ENCODE results near the gene HOXD8.
A peak's percentile ranks its signal among the peaks of the same experiment; 100 is the strongest.

The HOXD8 gene

GRCh38 chr2:176140513-176141317, 11.2 kb downstream of the HOXD8 start:
- ChIA-PET POLR2A (interaction anchor here (1.0 to 1.8 kb wide), 4 partner anchors 15 to 413 kb away, joined by 3 to 13 read pairs (median 4); partner anchors contain the start of gene HOXD3), CTCF (interaction anchor here (0.6 to 2.9 kb wide), 30 partner anchors 9 to 1008 kb away, joined by 3 to 26 read pairs (median 4); partner anchors contain the start of genes HOXD4 and MTX2)
- TF ChIP-seq SUZ12 (IDR thresholded peaks at IDR 0.05) (no peak), FOXM1 (IDR thresholded peaks at IDR 0.05; ENCODE audit: borderline replicate concordance) (0 out of 2 replicates have a peak, but pooled peaks have one; percentile 5), L3MBTL2 (conservative IDR thresholded peaks at IDR 0.05) (peak; percentile 96)
- DNase-seq (ENCODE audit: extremely low spot score), result peak; percentile 85

DNA sequence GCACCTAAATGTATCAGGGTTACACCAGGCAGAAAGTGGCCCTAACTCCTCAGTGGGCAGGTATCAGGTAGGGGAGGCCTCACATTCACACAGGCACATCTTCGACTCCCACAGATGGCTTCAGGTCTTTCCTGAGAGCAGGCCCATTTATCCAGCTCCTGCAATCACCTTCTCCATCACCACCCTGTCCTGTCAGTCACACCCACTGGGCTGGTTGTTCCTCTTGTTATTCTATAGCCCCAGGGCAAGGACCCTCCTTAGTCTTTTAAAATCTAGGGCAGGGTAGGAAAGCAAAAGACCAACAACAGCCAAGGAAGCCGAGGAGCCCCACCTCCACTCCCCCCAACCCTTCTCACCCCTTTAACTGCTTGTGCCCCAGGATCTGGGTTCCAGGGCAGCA, 12.8 kb downstream of the HOXD8 start:
- ChIA-PET CTCF (no interaction called here), POLR2A (no interaction called here)
- no peak for TF ChIP-seq NFRKB (IDR thresholded peaks at IDR 0.05)
- no peak for TF ChIP-seq SUZ12 (IDR thresholded peaks at IDR 0.05)
- no peak for TF ChIP-seq SP1 (IDR thresholded peaks at IDR 0.05)
- TF ChIP-seq ARNT (IDR thresholded peaks at IDR 0.05), result no peak
- TF ChIP-seq FOXA1 (IDR thresholded peaks at IDR 0.05), result no peak
- TF ChIP-seq L3MBTL2 (conservative IDR thresholded peaks at IDR 0.05), result no peak
- no peak for TF ChIP-seq ELF4 (IDR thresholded peaks at IDR 0.05)
- no peak for TF ChIP-seq FOXM1 (IDR thresholded peaks at IDR 0.05; ENCODE audit: borderline replicate concordance)
- no peak for TF ChIP-seq TARDBP (IDR thresholded peaks at IDR 0.05)
- no peak for TF ChIP-seq ZNF384 (IDR thresholded peaks at IDR 0.05)
- TF ChIP-seq CTBP1 (IDR thresholded peaks at IDR 0.05; ENCODE audit: borderline replicate concordance), result no peak
- no peak for TF ChIP-seq FOXK2 (IDR thresholded peaks at IDR 0.05)
- TF ChIP-seq BHLHE40 (IDR thresholded peaks at IDR 0.05; ENCODE audit: borderline replicate concordance), result no peak
- TF ChIP-seq HDGF (IDR thresholded peaks at IDR 0.05; ENCODE audit: borderline replicate concordance), result no peak
- DNase-seq (ENCODE audit: extremely low spot score), result no peak

GRCh38 chr2:176145085-176145969, 15.8 kb downstream of the HOXD8 start:
- no peak for DNase-seq (ENCODE audit: extremely low spot score)
- TF ChIP-seq FOXA1 (IDR thresholded peaks at IDR 0.05), result no peak
- TF ChIP-seq L3MBTL2 (conservative IDR thresholded peaks at IDR 0.05), result peak; percentile 86
- ChIA-PET POLR2A (interaction anchor here (0.7 to 1.5 kb wide), 4 partner anchors 9 to 310 kb away, joined by 3 to 7 read pairs (median 4); no protein-coding TSS in a partner anchor), CTCF (interaction anchor here (1.0 to 3.0 kb wide), 2 partner anchors 240 to 310 kb away, joined by 3 to 11 read pairs; no protein-coding TSS in a partner anchor)

DNA sequence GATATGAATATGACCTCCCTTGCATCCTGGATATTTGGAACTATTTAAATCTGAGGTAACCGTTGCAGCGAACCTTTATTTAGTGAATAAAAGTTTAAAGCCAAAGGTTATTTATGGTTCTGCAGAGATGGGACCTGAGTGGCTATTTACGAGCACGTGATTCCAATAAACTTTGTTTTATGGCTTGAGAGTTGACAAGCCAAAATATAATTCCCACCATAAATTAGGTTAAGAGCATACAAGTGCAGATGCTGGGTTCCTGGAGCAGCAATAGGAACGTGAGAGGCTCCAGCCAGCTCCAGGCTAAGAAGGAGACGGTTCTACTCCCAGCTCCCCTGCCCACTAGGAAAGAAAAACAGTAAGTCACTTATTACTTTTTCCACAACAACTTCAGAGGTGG, 16.6 kb downstream of the HOXD8 start:
- DNase-seq (ENCODE audit: extremely low spot score), result peak; percentile 73
- POLR2A ChIA-PET, result interaction anchor here (0.7 to 1.5 kb wide), 5 partner anchors 10 to 309 kb away, joined by 3 to 7 read pairs (median 4); no protein-coding TSS in a partner anchor
- peak; percentile 92 for TF ChIP-seq CTBP1 (IDR thresholded peaks at IDR 0.05; ENCODE audit: borderline replicate concordance)
- peak; percentile 96 for TF ChIP-seq PKNOX1 (IDR thresholded peaks at IDR 0.05)
- TF ChIP-seq FOXA1 (IDR thresholded peaks at IDR 0.05), result no peak
- CTCF ChIA-PET, result interaction anchor here (1.0 to 3.0 kb wide), 2 partner anchors 239 to 309 kb away, joined by 3 to 11 read pairs; no protein-coding TSS in a partner anchor

DNA sequence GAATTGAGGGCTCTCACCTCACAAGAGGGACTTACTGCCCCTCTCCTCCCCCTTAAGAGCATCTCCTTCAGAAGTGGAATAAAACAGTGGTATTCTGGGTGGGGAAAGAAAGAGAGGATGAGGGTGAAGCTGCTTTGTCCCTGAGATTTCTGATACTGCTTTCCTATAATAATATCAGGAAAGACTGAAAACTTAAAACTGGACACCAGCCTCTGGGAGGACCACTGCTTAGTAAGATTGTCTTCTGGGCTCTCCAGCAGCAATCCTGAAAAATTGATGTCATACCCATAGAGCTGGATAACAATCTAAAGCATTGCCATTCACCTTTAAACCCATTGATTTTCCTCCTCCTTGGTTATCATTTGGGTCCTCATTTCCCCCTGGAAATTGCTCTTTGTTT, 17.1 kb downstream of the HOXD8 start:
- POLR2A ChIA-PET, result interaction anchor here (1.1 to 1.5 kb wide), 3 partner anchors 9 to 11 kb away, joined by 3 to 7 read pairs (median 5); no protein-coding TSS in a partner anchor
- CTCF ChIA-PET, result interaction anchor here (1.0 to 3.0 kb wide), 3 partner anchors 16 to 308 kb away, joined by 3 to 11 read pairs (median 4); no protein-coding TSS in a partner anchor
- no peak for DNase-seq (ENCODE audit: extremely low spot score)
- no peak for TF ChIP-seq CTBP1 (IDR thresholded peaks at IDR 0.05; ENCODE audit: borderline replicate concordance)
- TF ChIP-seq HDGF (IDR thresholded peaks at IDR 0.05; ENCODE audit: borderline replicate concordance), result no peak
- no peak for TF ChIP-seq NFRKB (IDR thresholded peaks at IDR 0.05)
- TF ChIP-seq ELF4 (IDR thresholded peaks at IDR 0.05), result no peak
- no peak for TF ChIP-seq PKNOX1 (IDR thresholded peaks at IDR 0.05)
- TF ChIP-seq FOXM1 (IDR thresholded peaks at IDR 0.05; ENCODE audit: borderline replicate concordance), result no peak
- TF ChIP-seq SUZ12 (IDR thresholded peaks at IDR 0.05), result no peak
- no peak for TF ChIP-seq TARDBP (IDR thresholded peaks at IDR 0.05)
- no peak for TF ChIP-seq LEF1 (IDR thresholded peaks at IDR 0.05; ENCODE audit: borderline replicate concordance)
- no peak for TF ChIP-seq FOXA1 (IDR thresholded peaks at IDR 0.05)
- no peak for TF ChIP-seq BHLHE40 (IDR thresholded peaks at IDR 0.05; ENCODE audit: borderline replicate concordance)
- TF ChIP-seq L3MBTL2 (conservative IDR thresholded peaks at IDR 0.05), result no peak
- no peak for TF ChIP-seq ARNT (IDR thresholded peaks at IDR 0.05)
- no peak for TF ChIP-seq FOXK2 (IDR thresholded peaks at IDR 0.05)
- no peak for TF ChIP-seq ZNF384 (IDR thresholded peaks at IDR 0.05)
- no peak for TF ChIP-seq SP1 (IDR thresholded peaks at IDR 0.05)

DNA sequence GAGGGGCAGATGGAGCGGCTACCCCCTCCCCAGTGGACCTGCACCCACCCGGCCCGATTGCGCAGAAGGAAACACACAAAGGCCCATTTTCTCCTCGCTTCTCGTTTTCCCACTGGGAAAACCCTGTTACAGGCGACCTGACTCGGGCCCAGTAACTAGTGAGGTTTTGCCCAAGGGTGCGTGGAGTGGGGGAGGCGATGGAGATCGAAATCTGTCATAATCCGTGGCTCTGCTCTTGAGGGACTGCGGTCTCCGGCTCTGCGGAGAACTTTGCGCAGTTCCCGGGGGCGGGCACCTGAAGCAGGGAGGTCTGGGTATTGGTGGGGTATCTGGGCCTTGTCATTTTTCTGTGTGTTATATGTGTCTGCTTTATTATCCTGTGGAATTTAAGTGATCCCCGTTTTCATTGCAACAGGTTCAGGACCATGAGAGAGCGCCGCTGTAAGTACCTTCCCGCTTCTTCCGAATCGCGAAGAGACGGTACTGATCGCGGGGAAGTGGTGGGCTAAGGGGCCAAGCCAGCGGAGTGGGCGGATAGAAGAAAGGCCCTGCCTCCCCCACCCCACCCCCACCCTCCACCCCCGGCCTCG, 17.8 kb downstream of the HOXD8 start:
- POLR2A ChIA-PET, result interaction anchor here (1.1 to 1.4 kb wide), 2 partner anchors 9 to 10 kb away, joined by 3 to 5 read pairs; no protein-coding TSS in a partner anchor
- CTCF ChIA-PET, result interaction anchor here (1.0 to 3.0 kb wide), 3 partner anchors 15 to 308 kb away, joined by 3 to 11 read pairs (median 4); no protein-coding TSS in a partner anchor
- TF ChIP-seq ELF4 (IDR thresholded peaks at IDR 0.05), result no peak
- no peak for TF ChIP-seq LEF1 (IDR thresholded peaks at IDR 0.05; ENCODE audit: borderline replicate concordance)
- no peak for TF ChIP-seq ARNT (IDR thresholded peaks at IDR 0.05)
- no peak for TF ChIP-seq NFRKB (IDR thresholded peaks at IDR 0.05)
- no peak for TF ChIP-seq FOXK2 (IDR thresholded peaks at IDR 0.05)
- no peak for TF ChIP-seq HDGF (IDR thresholded peaks at IDR 0.05; ENCODE audit: borderline replicate concordance)
- no peak for TF ChIP-seq FOXA1 (IDR thresholded peaks at IDR 0.05)
- TF ChIP-seq CTBP1 (IDR thresholded peaks at IDR 0.05; ENCODE audit: borderline replicate concordance), result no peak
- no peak for TF ChIP-seq TARDBP (IDR thresholded peaks at IDR 0.05)
- TF ChIP-seq PKNOX1 (IDR thresholded peaks at IDR 0.05), result no peak
- TF ChIP-seq BHLHE40 (IDR thresholded peaks at IDR 0.05; ENCODE audit: borderline replicate concordance), result no peak
- TF ChIP-seq ZNF384 (IDR thresholded peaks at IDR 0.05), result no peak
- no peak for TF ChIP-seq SP1 (IDR thresholded peaks at IDR 0.05)
- TF ChIP-seq L3MBTL2 (conservative IDR thresholded peaks at IDR 0.05), result no peak
- TF ChIP-seq FOXM1 (IDR thresholded peaks at IDR 0.05; ENCODE audit: borderline replicate concordance), result no peak
- no peak for TF ChIP-seq SUZ12 (IDR thresholded peaks at IDR 0.05)
- no peak for DNase-seq (ENCODE audit: extremely low spot score)
